GM12878 (cell line): ENCODE results near the gene LGALS4.
"Not testable (repeated sequence)": the region's sequence is repeated elsewhere in the genome, so short reads cannot be mapped to it uniquely, and the experiment has no call there.

Experiments
- BACH1 ChIP-seq: fragments of 450-650 bp; IDR thresholded peaks from 2 replicates; pipeline ENCODE4 v1.6.1; 2017; ENCODE audit warnings: mild to moderate bottlenecking, borderline replicate concordance
- CTCF ChIP-seq, 3 experiments: IDR thresholded peaks in 2 of 3; conservative IDR thresholded peaks in 1 of 3; 2 replicates each; pipeline ENCODE4 v1.5.1; 2011; ENCODE audit warnings: low read depth in 3 of 3, low read length in 3 of 3, mild to moderate bottlenecking in 3 of 3, control low read depth in 2 of 3, moderate library complexity in 2 of 3, inconsistent platforms in 1 of 3, mixed read lengths in 1 of 3; ENCODE audit not compliant: control insufficient read depth in 2 of 3, insufficient read depth in 1 of 3; ENCODE audit errors: extremely low read depth in 1 of 3
- EZH2 ChIP-seq: IDR thresholded peaks from 2 replicates; pipeline ENCODE4 v1.6.1; 2012; ENCODE audit warnings: low read depth, mild to moderate bottlenecking, control low read depth, inconsistent platforms, low read length, borderline replicate concordance; ENCODE audit not compliant: control insufficient read depth
- MAX ChIP-seq: IDR thresholded peaks from 2 replicates; pipeline ENCODE4 v1.6.1; 2012; ENCODE audit warnings: low read depth, low read length, improper control_type of control experiment
- MTA3 ChIP-seq: IDR thresholded peaks from 2 replicates; pipeline ENCODE4 v1.6.1; 2012; ENCODE audit warnings: low read length, inconsistent platforms, borderline replicate concordance
- NR2C2 ChIP-seq: IDR thresholded peaks from 2 replicates; pipeline ENCODE4 v1.6.1; 2011; ENCODE audit warnings: borderline replicate concordance, low read depth; ENCODE audit not compliant: control insufficient read depth, insufficient read length
- REST ChIP-seq: IDR thresholded peaks from 2 replicates; pipeline ENCODE4 v1.6.1; 2012; ENCODE audit warnings: mild to moderate bottlenecking, low read depth, low read length
- RFX5 ChIP-seq: IDR thresholded peaks from 2 replicates; pipeline ENCODE4 v1.6.1; 2011; ENCODE audit warnings: low read depth, low read length, improper control_type of control experiment
- SP1 ChIP-seq: IDR thresholded peaks from one replicate; pipeline ENCODE4 v1.6.1; 2011; ENCODE audit warnings: low read depth, low read length
- ZNF24 ChIP-seq: fragments of 450-650 bp; IDR thresholded peaks from 2 replicates; pipeline ENCODE4 v1.6.1; 2017; ENCODE audit warnings: antibody characterized with exemption, mild to moderate bottlenecking
- ZNF274 ChIP-seq: IDR thresholded peaks from one replicate; pipeline ENCODE4 v1.8.0; 2011; ENCODE audit not compliant: insufficient read length, insufficient read depth

GRCh38 chr19:38854961-38855360, 42.2 kb upstream of the LGALS4 start:
- not testable (repeated sequence) for TF ChIP-seq MAX; BACH1; ZNF274; ZNF24; SP1; REST; MTA3; CTCF (IDR thresholded peaks at IDR 0.05 in 2 of 3, conservative IDR thresholded peaks at IDR 0.05 in 1 of 3; ENCODE audit: control insufficient read depth in 2 of 3, extremely low read depth in 1 of 3, insufficient read depth in 1 of 3, low read depth in 3 of 3, low read length in 3 of 3); RFX5; NR2C2; EZH2
